HEK293 (cell line): ENCODE results near the gene ADAMTS9.

Experiments
- SP2 ChIP-seq: fragments of 450-650 bp; formaldehyde crosslinking; IDR thresholded peaks from 2 replicates; pipeline ENCODE4 v1.5.1; 2016; ENCODE audit warnings: missing biosample characterization, missing genetic modification characterization
- ZNF133 ChIP-seq: fragments of 450-650 bp; formaldehyde crosslinking; IDR thresholded peaks from 2 replicates; pipeline ENCODE4 v1.5.1; 2016; ENCODE audit warnings: missing biosample characterization, missing genetic modification characterization
- ZNF274 ChIP-seq, 2 experiments: fragments of 200-500 bp in 1 of 2; fragments of 450-650 bp in 1 of 2; sonication (Bioruptor generic) in 1 of 2; formaldehyde crosslinking in 1 of 2; IDR thresholded peaks; 2 replicates each; pipeline versions ENCODE4 v1.5.1 to v1.6.1; 2014 to 2016; ENCODE audit warnings: borderline replicate concordance in 1 of 2, inconsistent platforms in 1 of 2, low read length in 1 of 2, missing biosample characterization in 1 of 2, missing genetic modification characterization in 1 of 2
- ZNF501 ChIP-seq: fragments of 450-650 bp; formaldehyde crosslinking; IDR thresholded peaks from 2 replicates; pipeline ENCODE4 v1.5.1; 2016; ENCODE audit warnings: missing biosample characterization, missing genetic modification characterization
- ZNF624 ChIP-seq: fragments of 450-650 bp; formaldehyde crosslinking; IDR thresholded peaks from 2 replicates; pipeline ENCODE4 v1.5.1; 2017; ENCODE audit warnings: missing biosample characterization, missing genetic modification characterization
- ZNF76 ChIP-seq: fragments of 450-650 bp; formaldehyde crosslinking; IDR thresholded peaks from 2 replicates; pipeline ENCODE4; 2016; ENCODE audit warnings: low read depth, missing biosample characterization, missing genetic modification characterization, borderline replicate concordance
- ZNF837 ChIP-seq: fragments of 450-650 bp; formaldehyde crosslinking; IDR thresholded peaks from 2 replicates; pipeline ENCODE4 v1.5.1; 2016; ENCODE audit warnings: missing biosample characterization, missing genetic modification characterization
- TF ChIP-seq, protein P1 (sequence below): fragments of 450-650 bp; formaldehyde crosslinking; IDR thresholded peaks from 2 replicates; pipeline ENCODE4 v1.5.1; 2016; ENCODE audit warnings: missing biosample characterization, missing genetic modification characterization
- TF ChIP-seq, protein P2 (sequence below): fragments of 450-650 bp; formaldehyde crosslinking; IDR thresholded peaks from 2 replicates; pipeline ENCODE4 v1.5.1; 2016; ENCODE audit warnings: missing biosample characterization, missing genetic modification characterization

DNA sequence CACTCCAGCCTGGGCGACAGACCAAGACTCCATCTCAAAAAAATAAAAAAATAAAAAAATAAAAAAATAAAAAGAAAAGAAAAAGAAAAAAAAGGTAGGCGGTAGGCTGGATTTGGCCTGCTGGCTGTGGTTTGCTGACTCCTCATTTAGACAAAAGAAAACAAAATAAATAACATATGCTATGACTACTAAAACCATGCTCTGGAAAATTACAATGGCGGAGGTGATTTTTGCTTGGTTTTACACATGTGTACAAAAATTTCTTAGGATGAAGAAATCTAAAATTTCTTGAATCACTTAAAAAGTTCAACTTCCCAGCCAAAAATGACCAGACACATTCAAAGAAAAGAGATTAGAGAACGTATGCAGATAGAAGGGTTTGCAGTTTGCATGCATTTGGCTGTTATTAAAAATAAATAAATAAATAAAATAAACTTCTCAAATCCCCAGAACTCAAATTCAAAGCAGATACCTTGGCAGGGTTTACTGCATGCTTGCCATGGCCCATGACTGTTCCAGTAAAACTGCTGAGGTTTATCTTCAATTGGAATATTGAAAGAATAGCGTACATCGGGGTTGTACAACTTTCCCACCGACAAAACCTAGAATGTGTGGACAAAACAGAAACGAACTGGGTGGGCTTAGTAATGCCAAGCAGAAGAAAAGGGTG, 65.9 kb downstream of the ADAMTS9 start:
- TF ChIP-seq, protein P1, sequence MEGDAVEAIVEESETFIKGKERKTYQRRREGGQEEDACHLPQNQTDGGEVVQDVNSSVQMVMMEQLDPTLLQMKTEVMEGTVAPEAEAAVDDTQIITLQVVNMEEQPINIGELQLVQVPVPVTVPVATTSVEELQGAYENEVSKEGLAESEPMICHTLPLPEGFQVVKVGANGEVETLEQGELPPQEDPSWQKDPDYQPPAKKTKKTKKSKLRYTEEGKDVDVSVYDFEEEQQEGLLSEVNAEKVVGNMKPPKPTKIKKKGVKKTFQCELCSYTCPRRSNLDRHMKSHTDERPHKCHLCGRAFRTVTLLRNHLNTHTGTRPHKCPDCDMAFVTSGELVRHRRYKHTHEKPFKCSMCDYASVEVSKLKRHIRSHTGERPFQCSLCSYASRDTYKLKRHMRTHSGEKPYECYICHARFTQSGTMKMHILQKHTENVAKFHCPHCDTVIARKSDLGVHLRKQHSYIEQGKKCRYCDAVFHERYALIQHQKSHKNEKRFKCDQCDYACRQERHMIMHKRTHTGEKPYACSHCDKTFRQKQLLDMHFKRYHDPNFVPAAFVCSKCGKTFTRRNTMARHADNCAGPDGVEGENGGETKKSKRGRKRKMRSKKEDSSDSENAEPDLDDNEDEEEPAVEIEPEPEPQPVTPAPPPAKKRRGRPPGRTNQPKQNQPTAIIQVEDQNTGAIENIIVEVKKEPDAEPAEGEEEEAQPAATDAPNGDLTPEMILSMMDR (tag by site-specific recombination) = no peak
- no peak for TF ChIP-seq ZNF76 (tag by site-specific recombination)
- no peak for TF ChIP-seq ZNF501
- no peak for TF ChIP-seq ZNF274 (IDR thresholded peaks at IDR 0.05; ENCODE audit: low read length)
- TF ChIP-seq ZNF274 (tag by site-specific recombination; IDR thresholded peaks at IDR 0.05; ENCODE audit: borderline replicate concordance) = no peak
- TF ChIP-seq, protein P2, sequence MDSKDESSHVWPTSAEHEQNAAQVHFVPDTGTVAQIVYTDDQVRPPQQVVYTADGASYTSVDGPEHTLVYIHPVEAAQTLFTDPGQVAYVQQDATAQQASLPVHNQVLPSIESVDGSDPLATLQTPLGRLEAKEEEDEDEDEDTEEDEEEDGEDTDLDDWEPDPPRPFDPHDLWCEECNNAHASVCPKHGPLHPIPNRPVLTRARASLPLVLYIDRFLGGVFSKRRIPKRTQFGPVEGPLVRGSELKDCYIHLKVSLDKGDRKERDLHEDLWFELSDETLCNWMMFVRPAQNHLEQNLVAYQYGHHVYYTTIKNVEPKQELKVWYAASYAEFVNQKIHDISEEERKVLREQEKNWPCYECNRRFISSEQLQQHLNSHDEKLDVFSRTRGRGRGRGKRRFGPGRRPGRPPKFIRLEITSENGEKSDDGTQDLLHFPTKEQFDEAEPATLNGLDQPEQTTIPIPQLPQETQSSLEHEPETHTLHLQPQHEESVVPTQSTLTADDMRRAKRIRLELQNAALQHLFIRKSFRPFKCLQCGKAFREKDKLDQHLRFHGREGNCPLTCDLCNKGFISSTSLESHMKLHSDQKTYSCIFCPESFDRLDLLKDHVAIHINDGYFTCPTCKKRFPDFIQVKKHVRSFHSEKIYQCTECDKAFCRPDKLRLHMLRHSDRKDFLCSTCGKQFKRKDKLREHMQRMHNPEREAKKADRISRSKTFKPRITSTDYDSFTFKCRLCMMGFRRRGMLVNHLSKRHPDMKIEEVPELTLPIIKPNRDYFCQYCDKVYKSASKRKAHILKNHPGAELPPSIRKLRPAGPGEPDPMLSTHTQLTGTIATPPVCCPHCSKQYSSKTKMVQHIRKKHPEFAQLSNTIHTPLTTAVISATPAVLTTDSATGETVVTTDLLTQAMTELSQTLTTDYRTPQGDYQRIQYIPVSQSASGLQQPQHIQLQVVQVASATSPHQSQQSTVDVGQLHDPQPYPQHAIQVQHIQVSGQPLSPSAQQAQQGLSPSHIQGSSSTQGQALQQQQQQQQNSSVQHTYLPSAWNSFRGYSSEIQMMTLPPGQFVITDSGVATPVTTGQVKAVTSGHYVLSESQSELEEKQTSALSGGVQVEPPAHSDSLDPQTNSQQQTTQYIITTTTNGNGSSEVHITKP = no peak
- TF ChIP-seq ZNF133 (tag by site-specific recombination) = no peak
- TF ChIP-seq ZNF837 (tag by site-specific recombination) = no peak
- no peak for TF ChIP-seq SP2 (tag by site-specific recombination)
- TF ChIP-seq ZNF624 = no peak
